AG09309 (cell line): Measurements from ENCODE around the gene SOS2.
A peak's percentile ranks its signal among the peaks of the same experiment; 100 is the strongest.

Experiments used
- DNase-seq: peaks from one replicate; pipeline ENCODE4 v3.0.0-alpha.2; 2010; ENCODE audit warnings: low read depth
- H3K4me3 ChIP-seq: 2 replicates; pipeline ENCODE4 v1.5.1; 2011; ENCODE audit warnings: mild to moderate bottlenecking, low read depth, low read length, moderate library complexity; ENCODE audit not compliant: control insufficient read depth
- CTCF ChIP-seq: IDR thresholded peaks from 2 replicates; pipeline ENCODE4 v1.5.1; 2011; ENCODE audit warnings: mild to moderate bottlenecking, low read depth, low read length, inconsistent platforms; ENCODE audit not compliant: insufficient read depth, control insufficient read depth; ENCODE audit errors: missing control alignments

The SOS2 gene

GRCh38 chr14:50116181-50116956 lies 115.0 kb downstream of the SOS2 start, which contains the start of gene VCPKMT:
TSS of gene VCPKMT (minus strand) at chr14:50116572. CDS start at chr14:50116552, 20 bp downstream.
- no peak for TF ChIP-seq CTCF
- peak within 1 kb of the TSS; percentile 66 for H3K4me3 ChIP-seq
- peak; percentile 31 for DNase-seq

GRCh38 chr14:50113381-50114035 lies 117.9 kb downstream of the SOS2 start:
- no peak for DNase-seq
- H3K4me3 ChIP-seq: no peak overlapping the region
- no peak for TF ChIP-seq CTCF

- TF ChIP-seq CTCF: no peak
- DNase-seq: no peak
Observed at GRCh38 chr14:50110323-50111037, 120.9 kb downstream of the SOS2 start.

GRCh38 chr14:50109342-50109741 lies 122.0 kb downstream of the SOS2 start:
- H3K4me3 ChIP-seq: no peak overlapping the region
- no peak for DNase-seq
- peak; percentile 22 for TF ChIP-seq CTCF

More at GRCh38 chr14:50110323-50111037, 120.9 kb downstream of the SOS2 start:
- H3K4me3 ChIP-seq: no peak overlapping the region

GRCh38 chr14:50107850-50108249 lies 123.5 kb downstream of the SOS2 start:
- TF ChIP-seq CTCF: no peak
- no peak overlapping the region for H3K4me3 ChIP-seq
- no peak for DNase-seq

- no peak for DNase-seq
- H3K4me3 ChIP-seq: no peak overlapping the region
- no peak for TF ChIP-seq CTCF
Observed at GRCh38 chr14:50106178-50106577, 125.2 kb downstream of the SOS2 start.
